Lower leg skin (tissue), 3 donors: ENCODE data around the gene MSH3.

Experiments used
- CTCF ChIP-seq, 3 donors: fragments of 450-650 bp; IDR thresholded peaks; one replicate each; pipeline ENCODE4 v1.5.1; 2016; ENCODE audit warnings: antibody characterized with exemption in 3 of 3, mild to moderate bottlenecking in 3 of 3, moderate library complexity in 2 of 3
- POLR2A ChIP-seq, 2 donors: fragments of 450-650 bp; IDR thresholded peaks; one replicate each; pipeline ENCODE4 v1.6.1; 2016 to 2017; ENCODE audit warnings: antibody characterized with exemption in 2 of 2, mild to moderate bottlenecking in 1 of 2, moderate library complexity in 1 of 2

- no peak for TF ChIP-seq CTCF (IDR thresholded peaks at IDR 0.05)
- TF ChIP-seq POLR2A (IDR thresholded peaks at IDR 0.05), result no peak
Observed at GRCh38 chr5:80744149-80744548, 89.7 kb downstream of the MSH3 start.
